GM19023 (cell line): ENCODE data around the gene MTLN.
A peak's percentile ranks its signal among the peaks of the same experiment; 100 is the strongest.
"Not testable (repeated sequence)": the region's sequence is repeated elsewhere in the genome, so short reads cannot be mapped to it uniquely, and the experiment has no call there.

ENCODE experiments used
- ATAC-seq: cut with Tn5 transposase; IDR thresholded peaks from one replicate; pipeline ENCODE4 v1.9.1; 2021; ENCODE audit warnings: mild to moderate bottlenecking, moderate library complexity; ENCODE audit not compliant: unreplicated experiment

MTLN gene

DNA sequence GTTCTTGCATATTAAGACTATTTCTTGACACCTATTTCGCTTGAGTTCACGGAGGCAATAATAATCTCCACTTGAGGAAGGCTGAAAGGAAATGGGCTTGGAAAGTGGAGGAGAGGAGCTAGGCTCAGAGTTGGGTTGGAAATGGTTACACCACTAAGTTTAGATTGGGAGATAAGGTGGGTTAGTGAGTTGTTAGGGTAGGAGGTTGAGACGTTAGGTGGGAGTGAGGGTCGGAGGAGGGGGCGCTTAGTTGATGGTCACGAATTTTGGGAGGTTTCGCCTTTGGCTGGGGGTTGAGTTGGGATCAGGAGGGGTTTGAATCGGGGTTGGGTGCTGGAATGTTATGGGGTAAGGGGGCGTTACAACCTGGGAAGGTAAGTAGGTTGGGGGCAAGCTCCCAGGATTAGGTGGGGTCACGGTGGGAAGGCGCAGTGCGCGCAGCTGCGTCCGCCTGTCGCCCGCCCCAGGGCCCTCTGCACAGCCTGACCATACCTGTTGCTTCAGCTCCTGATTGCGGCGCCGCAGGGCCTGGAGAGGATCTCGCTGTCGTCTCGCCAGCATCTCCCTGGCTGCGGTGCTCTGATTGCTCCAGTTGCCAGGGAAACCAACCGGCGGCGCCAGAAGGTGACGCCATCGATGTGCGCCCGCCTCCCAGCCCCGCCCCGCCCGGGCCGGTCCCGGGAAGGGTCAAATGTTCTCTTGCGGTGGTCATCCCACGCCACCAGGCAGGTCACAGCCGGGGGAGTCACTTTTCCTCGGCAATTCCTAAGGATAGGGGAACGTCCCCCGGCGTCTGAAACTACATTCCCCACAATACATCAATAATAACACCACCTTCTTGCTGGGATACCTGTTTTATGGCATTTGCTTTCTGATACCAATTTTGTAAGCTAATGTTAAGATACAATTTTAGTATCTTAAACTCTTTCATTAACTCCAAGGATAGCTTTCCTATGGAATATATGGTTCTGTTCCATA, 7.7 kb downstream of the MTLN start, which contains the start of gene NPHP1:
TSS of gene NPHP1 (minus strand) at position 606 of the 978 bp plus-strand sequence. CDS start at position 561, 45 bp downstream.
- peak; percentile 99 for ATAC-seq

- ATAC-seq = no peak
These were observed 14.3 kb downstream of the MTLN start for GRCh38 chr2:110198016-110198415.

GRCh38 chr2:110197452-110197851, 14.9 kb downstream of the MTLN start:
- no peak for ATAC-seq

DNA sequence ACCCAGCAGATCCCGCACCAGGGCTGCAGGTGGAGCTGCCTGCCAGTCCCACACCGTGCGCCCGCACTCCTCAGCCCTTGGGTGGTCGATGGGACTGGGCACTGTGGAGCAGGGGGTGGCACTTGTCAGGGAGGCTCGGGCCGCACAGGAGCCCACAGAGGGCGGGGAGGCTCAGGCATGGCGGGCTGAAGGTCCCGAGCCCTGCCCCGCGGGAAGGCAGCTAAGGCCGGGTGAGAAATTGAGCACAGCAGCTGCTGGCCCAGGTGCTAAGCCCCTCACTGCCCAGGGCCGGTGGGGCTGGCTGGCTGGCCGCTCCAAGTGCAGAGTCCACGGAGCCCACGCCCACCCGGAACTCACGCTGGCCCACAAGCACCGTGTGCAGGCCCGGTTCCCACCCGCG, 22.2 kb downstream of the MTLN start:
- ATAC-seq = not testable (repeated sequence)

DNA sequence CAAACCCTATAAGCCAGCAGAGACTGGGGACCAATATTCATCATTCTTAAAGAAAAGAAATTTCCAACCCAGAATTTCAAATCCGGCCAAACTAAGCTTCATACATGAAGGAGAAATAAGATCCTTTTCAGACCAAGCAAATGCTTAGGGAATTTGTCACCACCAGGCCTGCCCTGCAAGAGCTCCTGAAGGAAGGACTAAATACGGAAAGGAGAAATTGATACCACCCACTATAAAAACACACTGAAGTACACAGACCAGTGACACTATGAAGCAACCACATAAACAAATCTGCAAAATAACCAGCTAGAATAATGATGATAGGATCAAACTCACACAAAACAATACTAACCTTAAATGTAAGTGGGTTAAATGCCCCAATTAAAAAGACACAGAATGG, 29.9 kb downstream of the MTLN start:
- ATAC-seq = no peak

GRCh38 chr2:110180036-110180435, 32.3 kb downstream of the MTLN start:
- ATAC-seq = no peak

DNA sequence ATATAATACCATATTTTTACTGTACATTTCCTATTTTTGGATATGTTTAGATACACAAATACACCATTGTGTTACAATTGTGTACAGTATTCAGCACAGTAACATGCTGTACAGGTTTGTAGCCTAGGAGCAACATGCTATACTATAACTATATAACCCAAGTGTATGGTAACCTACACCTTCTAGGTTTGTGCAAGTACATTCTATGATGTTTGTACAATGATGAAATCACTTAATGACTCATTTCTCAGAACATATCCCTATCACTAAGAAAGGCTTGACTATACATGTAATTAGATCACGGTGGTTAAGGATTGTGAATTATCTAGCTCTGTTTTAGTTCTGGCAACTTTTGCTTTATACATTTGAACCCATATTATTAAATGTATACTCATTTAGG, 38.8 kb downstream of the MTLN start:
- no peak for ATAC-seq

DNA sequence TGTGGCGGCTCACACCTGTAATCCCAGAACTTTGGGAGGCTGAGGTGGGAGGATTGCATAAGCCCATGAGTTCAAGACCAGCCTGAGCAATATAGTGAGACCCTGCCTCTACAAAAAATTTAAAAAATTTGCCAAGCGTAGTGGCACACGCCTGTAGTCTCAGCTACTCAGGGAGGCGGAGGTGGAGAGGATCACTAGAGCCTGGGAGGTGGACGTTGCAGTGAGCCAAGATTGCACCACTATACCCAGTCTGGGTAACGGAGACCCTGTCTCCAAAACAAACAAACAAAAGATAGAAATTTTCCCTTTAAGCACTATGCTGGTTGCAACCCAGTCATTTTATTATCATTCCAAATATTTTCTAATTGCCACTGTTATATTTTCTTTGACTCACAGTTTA, 39.8 kb downstream of the MTLN start:
- no peak for ATAC-seq

DNA sequence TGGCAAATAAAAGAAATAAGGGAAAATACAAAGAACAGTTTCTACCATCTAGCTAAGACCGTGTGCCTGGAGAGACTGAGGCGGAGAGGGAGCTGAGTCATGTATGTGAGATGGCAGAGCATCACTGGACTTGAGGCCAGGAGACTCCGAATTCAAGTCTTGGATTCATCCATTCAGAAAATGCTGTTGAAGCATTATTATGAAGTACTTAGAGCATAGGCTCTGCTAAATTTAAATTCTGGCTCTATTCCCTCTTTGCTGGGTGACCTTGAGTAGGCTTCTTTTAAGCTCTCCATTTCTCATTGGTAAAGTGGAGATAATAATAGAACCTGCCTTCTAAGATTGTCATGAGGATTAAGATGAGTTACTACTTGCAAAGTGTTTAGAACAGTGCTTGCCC, 42.2 kb downstream of the MTLN start:
- no peak for ATAC-seq

GRCh38 chr2:110167326-110168000, 44.9 kb downstream of the MTLN start:
- ATAC-seq = no peak

- no peak for ATAC-seq
These were observed 46.1 kb downstream of the MTLN start for GRCh38 chr2:110166266-110166665.
